Skeletal muscle tissue (tissue), 4 donors: ENCODE results near the gene RTTN. TPM values are rescaled to one million over a fixed set of nuclear protein-coding genes. Genes with fewer than 3 reads are reported as not detected.

Experiments
- H3K27ac ChIP-seq: one replicate; pipeline ENCODE4 v1.7.0; 2013; ENCODE audit warnings: mild to moderate bottlenecking, low read depth, low read length, inconsistent platforms
- H3K27me3 ChIP-seq, 3 donors: one replicate each; pipeline ENCODE4 v1.7.0; 2013; ENCODE audit warnings: low read length in 3 of 3; ENCODE audit not compliant: control insufficient read depth in 3 of 3, insufficient read depth in 3 of 3
- H3K36me3 ChIP-seq, 3 donors: one replicate each; pipeline ENCODE4 v1.7.0; 2013; ENCODE audit warnings: low read length in 3 of 3; ENCODE audit not compliant: control insufficient read depth in 3 of 3, insufficient read depth in 3 of 3
- H3K4me1 ChIP-seq, 3 donors: one replicate each; pipeline ENCODE4 v1.7.0; 2013; ENCODE audit warnings: low read length in 3 of 3, mild to moderate bottlenecking in 3 of 3; ENCODE audit not compliant: control insufficient read depth in 3 of 3, insufficient read depth in 3 of 3
- H3K4me3 ChIP-seq, 3 donors: one replicate each; pipeline ENCODE4 v1.7.0; 2013; ENCODE audit warnings: low read length in 3 of 3
- H3K9ac ChIP-seq, 3 donors: one replicate each; pipeline ENCODE4 v1.7.0; 2013; ENCODE audit warnings: low read length in 3 of 3, mild to moderate bottlenecking in 3 of 3, moderate library complexity in 2 of 3, low read depth in 1 of 3
- H3K9me3 ChIP-seq, 3 donors: one replicate each; pipeline ENCODE4 v1.7.0; 2013; ENCODE audit warnings: low read length in 3 of 3; ENCODE audit not compliant: control insufficient read depth in 3 of 3
- total RNA-seq: library from RNA; depleted of rRNA; stranded (reverse); fragments of >200 nt; gene quantifications from one replicate; pipeline ENCODE4 v1.2.3, GENCODE V29; 2014
- donor health status: Osteomylitis.

Gene RTTN
- total RNA-seq, 1 donor from 2014 or later, result 43.8 TPM

GRCh38 chr18:70234667-70235459 lies 29.4 kb upstream of the RTTN start:
- Histone ChIP-seq H3K36me3 (no peaks in the 10 kb centered on the region), H3K27ac (no peak overlapping the region), H3K4me3 (no peak overlapping the region), H3K9ac (no peak overlapping the region), H3K4me1 (no peaks in the 10 kb centered on the region), H3K9me3 (no peaks in the 10 kb centered on the region), H3K27me3 (no peaks in the 10 kb centered on the region)

- Histone ChIP-seq H3K27ac (no peak overlapping the region), H3K9me3 (no peaks in the 10 kb centered on the region)
These were observed 28.5 kb upstream of the RTTN start for GRCh38 chr18:70233974-70234373.

GRCh38 chr18:70232261-70232660 lies 26.8 kb upstream of the RTTN start:
- Histone ChIP-seq H3K27me3 (no peaks in the 10 kb centered on the region), H3K27ac (no peak overlapping the region)

More at GRCh38 chr18:70233974-70234373, 28.5 kb upstream of the RTTN start:
- Histone ChIP-seq H3K27me3 (no peaks in the 10 kb centered on the region), H3K4me1 (no peaks in the 10 kb centered on the region), H3K4me3 (no peak overlapping the region), H3K9ac (no peak overlapping the region), H3K36me3 (no peaks in the 10 kb centered on the region)

DNA sequence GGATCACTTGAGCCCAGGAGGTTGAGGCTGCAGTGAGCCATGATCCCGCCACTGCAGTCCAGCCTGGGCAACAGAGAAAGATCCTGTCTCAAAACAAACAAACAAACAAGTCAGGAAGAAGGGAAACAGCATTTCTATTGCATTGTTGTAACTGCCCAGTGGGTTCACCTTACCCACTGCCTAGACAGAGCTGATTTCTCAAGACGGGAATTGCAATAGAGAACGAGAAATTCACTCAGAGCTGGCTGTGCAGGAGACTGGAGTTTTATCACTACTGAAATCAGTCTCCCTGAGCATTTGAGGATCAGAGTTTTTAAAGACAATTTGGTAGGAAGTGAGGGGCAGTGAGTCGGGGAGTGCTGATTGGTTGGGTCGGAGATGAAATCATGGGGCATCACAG lies 24.2 kb upstream of the RTTN start:
- Histone ChIP-seq H3K27ac (no peak overlapping the region), H3K4me3 (no peak overlapping the region), H3K9ac (no peak overlapping the region), H3K4me1 (no peaks in the 10 kb centered on the region), H3K27me3 (no peaks in the 10 kb centered on the region), H3K9me3 (peaks cover 4 to 9% (median 8%) of the 10 kb centered on the region in 3 donors), H3K36me3 (no peaks in the 10 kb centered on the region)

More at GRCh38 chr18:70232261-70232660, 26.8 kb upstream of the RTTN start:
- Histone ChIP-seq H3K4me3 (no peak overlapping the region), H3K36me3 (no peaks in the 10 kb centered on the region), H3K9ac (no peak overlapping the region), H3K4me1 (no peaks in the 10 kb centered on the region), H3K9me3 (peaks cover 2 to 3% (median 3%) of the 10 kb centered on the region in 3 donors)

DNA sequence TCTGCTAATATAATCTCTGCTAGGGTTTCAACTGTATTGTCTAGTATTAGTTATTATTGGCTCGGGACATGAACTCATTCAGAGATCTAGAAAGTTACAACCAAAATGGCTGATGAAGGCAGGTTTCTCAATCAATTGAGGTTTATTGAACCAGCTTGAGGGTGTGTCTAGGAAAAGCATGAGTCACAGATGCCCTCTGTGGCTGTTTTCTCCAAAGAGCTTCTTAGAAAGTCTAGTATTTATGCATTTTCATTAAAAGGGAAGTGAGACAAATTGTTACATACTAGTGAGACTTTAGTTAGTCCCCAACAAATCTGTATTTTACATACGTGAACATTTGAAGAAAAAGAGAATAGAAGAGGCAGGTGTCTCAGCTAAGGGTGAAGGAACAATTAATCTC lies 23.0 kb upstream of the RTTN start:
- no peak overlapping the region for H3K4me3 ChIP-seq
- peaks cover 4 to 9% (median 8%) of the 10 kb centered on the region in 3 donors for H3K9me3 ChIP-seq
- no peaks in the 10 kb centered on the region for H3K36me3 ChIP-seq
- no peak overlapping the region for H3K9ac ChIP-seq
- H3K27me3 ChIP-seq, result no peaks in the 10 kb centered on the region
- no peak overlapping the region for H3K27ac ChIP-seq
- H3K4me1 ChIP-seq, result no peaks in the 10 kb centered on the region

DNA sequence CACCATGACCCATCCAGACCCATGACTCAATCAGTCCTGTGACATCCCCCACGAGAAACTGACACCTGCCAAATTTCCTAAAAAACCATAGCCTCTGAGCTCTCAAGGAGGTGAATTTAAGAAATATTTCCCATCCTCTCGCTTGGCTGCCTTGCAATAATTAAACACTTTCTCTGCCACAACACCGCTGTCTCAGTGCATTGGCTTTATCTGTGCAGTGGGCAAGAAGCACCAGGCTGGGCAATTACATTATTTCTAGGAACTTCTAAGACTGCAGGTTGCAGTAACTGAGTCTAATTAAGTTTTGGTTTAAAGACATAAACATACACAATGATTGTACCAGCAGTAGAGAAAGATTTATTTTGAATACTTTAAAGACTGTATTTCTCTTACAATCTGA lies 22.0 kb upstream of the RTTN start:
- H3K4me3 ChIP-seq, result peak overlapping the region in 1 of 3 donors; percentile 16

DNA sequence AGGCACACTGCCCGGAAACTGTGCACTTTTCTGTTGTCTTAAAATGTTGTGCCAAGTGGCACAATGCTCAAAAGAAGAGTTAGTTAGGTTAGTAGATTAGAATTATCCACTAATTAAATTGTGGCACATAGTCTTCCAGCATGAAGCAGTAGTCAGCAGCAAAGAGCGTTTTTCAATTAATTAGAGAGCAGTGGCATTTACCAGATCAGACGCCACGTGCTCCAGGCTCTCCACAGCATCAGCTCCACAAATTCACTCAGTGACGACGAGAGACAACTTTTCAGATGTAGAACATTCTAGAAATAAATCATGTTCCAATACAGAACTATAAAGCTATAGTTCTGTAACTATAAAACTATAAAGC lies 16.4 kb upstream of the RTTN start:
- Histone ChIP-seq H3K27ac (no peak overlapping the region), H3K27me3 (no peaks in the 10 kb centered on the region), H3K4me1 (peaks cover 0 to 14% (median 6%) of the 10 kb centered on the region in 3 donors), H3K9me3 (peaks cover 0 to 3% (median 2%) of the 10 kb centered on the region in 3 donors), H3K9ac (peak overlapping the region in 2 of 3 donors; percentile 52 to 54), H3K4me3 (peak overlapping the region in 1 of 3 donors; percentile 49), H3K36me3 (no peaks in the 10 kb centered on the region)

More for the DNA sequence above, 22.0 kb upstream of the RTTN start:
- H3K9me3 ChIP-seq, result peaks cover 4 to 9% (median 8%) of the 10 kb centered on the region in 3 donors
- no peaks in the 10 kb centered on the region for H3K36me3 ChIP-seq
- H3K27ac ChIP-seq, result no peak overlapping the region
- H3K27me3 ChIP-seq, result no peaks in the 10 kb centered on the region
- no peaks in the 10 kb centered on the region for H3K4me1 ChIP-seq
- H3K9ac ChIP-seq, result no peak overlapping the region

- H3K36me3 ChIP-seq, result no peaks in the 10 kb centered on the region
- peak overlapping the region; percentile 49 for H3K27ac ChIP-seq
- peak overlapping the region; percentile 49 to 58 (median 52) for H3K4me3 ChIP-seq
- no peaks in the 10 kb centered on the region for H3K27me3 ChIP-seq
- H3K9me3 ChIP-seq, result no peaks in the 10 kb centered on the region
- peak overlapping the region; percentile 43 to 54 (median 52) for H3K9ac ChIP-seq
- peaks cover 0 to 14% (median 6%) of the 10 kb centered on the region in 3 donors for H3K4me1 ChIP-seq
These were observed 15.8 kb upstream of the RTTN start for GRCh38 chr18:70221156-70221914.

GRCh38 chr18:70220628-70221027 lies 15.1 kb upstream of the RTTN start:
- Histone ChIP-seq H3K9me3 (no peaks in the 10 kb centered on the region), H3K4me3 (peak overlapping the region in 1 of 3 donors; percentile 49), H3K27ac (no peak overlapping the region), H3K4me1 (peaks cover 0 to 14% (median 6%) of the 10 kb centered on the region in 3 donors), H3K27me3 (no peaks in the 10 kb centered on the region), H3K36me3 (no peaks in the 10 kb centered on the region), H3K9ac (no peak overlapping the region)

GRCh38 chr18:70219688-70220087 lies 14.2 kb upstream of the RTTN start:
- Histone ChIP-seq H3K4me1 (peaks cover 0 to 14% (median 6%) of the 10 kb centered on the region in 3 donors), H3K36me3 (no peaks in the 10 kb centered on the region), H3K27ac (no peak overlapping the region), H3K9ac (no peak overlapping the region), H3K9me3 (no peaks in the 10 kb centered on the region), H3K4me3 (no peak overlapping the region), H3K27me3 (no peaks in the 10 kb centered on the region)
